GM23338 (cell line): ENCODE results near the gene FASTK. TPM values are rescaled to one million over a fixed set of nuclear protein-coding genes. Genes with fewer than 3 reads are reported as not detected.

ENCODE experiments used
- ATAC-seq: fragments of 200-7000 bp; cut with Tn5 transposase; 3 replicates; pipeline ENCODE4 v1.9.1; 2020
- DNase-seq: peaks from one replicate; pipeline ENCODE4 v3.0.0-alpha.2; 2015; ENCODE audit warnings: low spot score
- H2AFZ ChIP-seq: fragments of 200-600 bp; sonication (generic); 2 replicates; pipeline ENCODE4 v1.8.0; 2016; ENCODE audit warnings: antibody characterized with exemption, mild to moderate bottlenecking, moderate library complexity
- H3F3A ChIP-seq: fragments of 200-600 bp; sonication (generic); replicated peaks from 2 replicates; pipeline ENCODE4 v1.8.0; 2017; ENCODE audit warnings: antibody characterized with exemption, mixed run types, low read depth
- H3K27ac ChIP-seq: fragments of 200-600 bp; sonication (generic); 2 replicates; pipeline ENCODE4 v1.6.1; 2016; ENCODE audit warnings: low read depth
- H3K27me3 ChIP-seq: fragments of 200-600 bp; sonication (generic); 2 replicates; pipeline ENCODE4 v1.8.0; 2016; ENCODE audit warnings: mild to moderate bottlenecking, mixed run types, moderate library complexity; ENCODE audit not compliant: insufficient read depth
- H3K36me3 ChIP-seq: fragments of 200-600 bp; sonication (generic); 2 replicates; pipeline ENCODE4 v1.8.0; 2016; ENCODE audit warnings: mild to moderate bottlenecking; ENCODE audit not compliant: insufficient read depth
- H3K4me1 ChIP-seq: fragments of 200-600 bp; sonication (generic); 2 replicates; pipeline ENCODE4 v1.8.0; 2016; ENCODE audit warnings: mild to moderate bottlenecking, moderate library complexity; ENCODE audit not compliant: insufficient read depth
- H3K4me2 ChIP-seq: fragments of 200-600 bp; sonication (generic); 2 replicates; pipeline ENCODE4 v1.7.1; 2017; ENCODE audit warnings: mixed run types
- H3K4me3 ChIP-seq: fragments of 200-600 bp; sonication (generic); 2 replicates; pipeline ENCODE4 v1.6.1; 2016; ENCODE audit warnings: mixed run types
- H3K79me2 ChIP-seq: fragments of 200-600 bp; sonication (generic); replicated peaks from 2 replicates; pipeline ENCODE4 v1.8.0; 2017; ENCODE audit warnings: mild to moderate bottlenecking; ENCODE audit not compliant: insufficient read depth
- H3K9me2 ChIP-seq: fragments of 200-600 bp; sonication (generic); 2 replicates; pipeline ENCODE4 v1.8.0; 2017; ENCODE audit not compliant: insufficient read depth
- H4K20me1 ChIP-seq: fragments of 200-600 bp; sonication (generic); replicated peaks from 2 replicates; pipeline ENCODE4 v1.8.0; 2017; ENCODE audit warnings: mild to moderate bottlenecking; ENCODE audit not compliant: insufficient read depth
- H3K27ac Mint-ChIP-seq: 2 replicates; pipeline ENCODE4 v1.8.0; 2020; ENCODE audit warnings: inconsistent platforms, mild to moderate bottlenecking, moderate library complexity, mixed read lengths
- H3K27me3 Mint-ChIP-seq: 3 replicates; pipeline ENCODE4 v1.8.0; 2022; ENCODE audit warnings: low read depth, mild to moderate bottlenecking, moderate library complexity, mixed read lengths, inconsistent platforms; ENCODE audit not compliant: insufficient read depth, poor library complexity
- H3K36me3 Mint-ChIP-seq: 3 replicates; pipeline ENCODE4 v1.8.0; 2021; ENCODE audit warnings: low read depth, mild to moderate bottlenecking, inconsistent platforms, moderate library complexity, mixed read lengths
- H3K4me1 Mint-ChIP-seq: 3 replicates; pipeline ENCODE4 v1.8.0; 2020; ENCODE audit warnings: mild to moderate bottlenecking, inconsistent platforms, mixed read lengths
- H3K4me3 Mint-ChIP-seq: 3 replicates; pipeline ENCODE4 v1.8.0; 2021; ENCODE audit warnings: moderate library complexity, mild to moderate bottlenecking, inconsistent platforms, mixed read lengths
- H3K9me3 Mint-ChIP-seq: 3 replicates; pipeline ENCODE4 v1.8.0; 2020; ENCODE audit warnings: moderate library complexity, mild to moderate bottlenecking, inconsistent platforms, mixed read lengths
- CTCF ChIP-seq, 2 experiments: fragments of 200-600 bp in 1 of 2; sonication (generic) in 1 of 2; conservative IDR thresholded peaks; 2 replicates each; pipeline versions ENCODE4 v1.5.1 to v1.6.1; 2016 to 2017; ENCODE audit warnings: antibody characterized with exemption in 2 of 2, low read depth in 2 of 2, mild to moderate bottlenecking in 2 of 2, moderate library complexity in 1 of 2
- ETS1 ChIP-seq: IDR thresholded peaks from 2 replicates; pipeline ENCODE4 v1.6.1; 2016; ENCODE audit warnings: antibody characterized with exemption
- EZH2 ChIP-seq: fragments of 200-600 bp; sonication (generic); IDR thresholded peaks from one replicate; pipeline ENCODE4 v1.8.0; 2017; ENCODE audit warnings: antibody characterized with exemption, mild to moderate bottlenecking, low read depth; ENCODE audit not compliant: unreplicated experiment
- JUNB ChIP-seq: IDR thresholded peaks from one replicate; pipeline ENCODE4 v1.6.1; 2016; ENCODE audit warnings: antibody characterized with exemption; ENCODE audit not compliant: unreplicated experiment
- NANOG ChIP-seq: IDR thresholded peaks from 2 replicates; pipeline ENCODE4 v1.6.1; 2016; ENCODE audit warnings: antibody characterized with exemption, borderline replicate concordance
- POLR2AphosphoS5 ChIP-seq: IDR thresholded peaks from 2 replicates; pipeline ENCODE4 v1.6.1; 2016; ENCODE audit warnings: antibody characterized with exemption, low read depth
- ZNF114 ChIP-seq: fragments of 250-450 bp; sonication (Bioruptor Pico); IDR thresholded peaks from 2 replicates; pipeline ENCODE4 v1.5.0; 2020; ENCODE audit warnings: mild to moderate bottlenecking, moderate library complexity
- polyA plus RNA-seq: library from polyadenylated mRNA; unstranded; fragments of >200 nt; fragmentation: Nextera tagmentation; extraction: Ambion mirVana; gene quantifications from 2 replicates; pipeline ENCODE4 v1.2.1, GENCODE V29; 2016
- total RNA-seq: library from RNA; depleted of rRNA; stranded (reverse); fragments of >200 nt; shearing (Covaris generic); gene quantifications from 2 replicates; pipeline ENCODE4 v1.2.3, GENCODE V29; 2014

Gene FASTK
- total and polyA plus RNA-seq, 2 experiments from 2014 or later = 37.4 to 57.4 TPM

- H3K27ac ChIP-seq = no peak overlapping the region
- peaks cover 39% of the 10 kb centered on the region for H3K27me3 Mint-ChIP-seq
- no peaks in the 10 kb centered on the region for H3K9me3 Mint-ChIP-seq
- peaks cover 22% of the 10 kb centered on the region for H3K27me3 ChIP-seq
- peaks cover 39% of the 10 kb centered on the region for H3K4me1 Mint-ChIP-seq
- H3K4me3 ChIP-seq = no peak overlapping the region
- peaks cover 36% of the 10 kb centered on the region for H3K36me3 Mint-ChIP-seq
- H3K36me3 ChIP-seq = no peaks in the 10 kb centered on the region; the same call in 1 of the 2 replicates
- no peak overlapping the region for H2AFZ ChIP-seq
- H3K27ac Mint-ChIP-seq = no peak overlapping the region
- H3K9me2 ChIP-seq = no peaks in the 10 kb centered on the region
- peak; percentile 93 to 100 for TF ChIP-seq CTCF (conservative IDR thresholded peaks at IDR 0.05; ENCODE audit: low read depth in 2 of 2)
- TF ChIP-seq ETS1 = no peak
- peaks cover 15% of the 10 kb centered on the region for H3K4me1 ChIP-seq
- H3K4me3 Mint-ChIP-seq = peak overlapping the region; percentile 40
- no peaks in the 10 kb centered on the region for H3K79me2 ChIP-seq
- ATAC-seq (peak; percentile 62), DNase-seq (peak; percentile 92)
- peaks cover 21% of the 10 kb centered on the region for H3F3A ChIP-seq
- H4K20me1 ChIP-seq = peaks cover 23% of the 10 kb centered on the region
- H3K4me2 ChIP-seq = no peak overlapping the region
Measured at GRCh38 chr7:151123822-151124464, 43.3 kb upstream of the FASTK start.

- no peak overlapping the region for H3K4me3 Mint-ChIP-seq
- Histone ChIP-seq H3K27ac (no peak overlapping the region), H4K20me1 (peaks cover 23% of the 10 kb centered on the region), H3K4me3 (no peak overlapping the region), H3K4me1 (peaks cover 15% of the 10 kb centered on the region), H2AFZ (no peak overlapping the region), H3K9me2 (no peaks in the 10 kb centered on the region), H3K79me2 (no peaks in the 10 kb centered on the region), H3K4me2 (no peak overlapping the region), H3F3A (peaks cover 21% of the 10 kb centered on the region), H3K27me3 (peaks cover 22% of the 10 kb centered on the region), H3K36me3 (no peaks in the 10 kb centered on the region; the same call in 1 of the 2 replicates)
- ATAC-seq (no peak), DNase-seq (no peak)
- H3K27ac Mint-ChIP-seq = no peak overlapping the region
- peaks cover 39% of the 10 kb centered on the region for H3K36me3 Mint-ChIP-seq
- H3K27me3 Mint-ChIP-seq = peaks cover 39% of the 10 kb centered on the region
- H3K4me1 Mint-ChIP-seq = peaks cover 39% of the 10 kb centered on the region
- H3K9me3 Mint-ChIP-seq = no peaks in the 10 kb centered on the region
- TF ChIP-seq CTCF (conservative IDR thresholded peaks at IDR 0.05; ENCODE audit: low read depth in 2 of 2) = no peak
- TF ChIP-seq EZH2 = no peak
- TF ChIP-seq JUNB = no peak
- no peak for TF ChIP-seq NANOG
- TF ChIP-seq POLR2AphosphoS5 = no peak
- no peak for TF ChIP-seq ETS1
- no peak for TF ChIP-seq ZNF114 (CRISPR knock-in tag)
Measured at GRCh38 chr7:151123158-151123821, 42.7 kb upstream of the FASTK start.
